HepG2 (cell line): ENCODE data around the gene C18orf63. TPM values are rescaled to one million over a fixed set of nuclear protein-coding genes. Genes with fewer than 3 reads are reported as not detected.

Experiments
- HNRNPH1 ChIP-seq: fragments of 200-400 bp; formaldehyde crosslinking; optimal IDR thresholded peaks from 2 replicates; pipeline ENCODE3; 2017; ENCODE audit warnings: mild to moderate bottlenecking, low read depth, low read length
- IRX3 ChIP-seq: sonication (generic); formaldehyde crosslinking; IDR thresholded peaks from 2 replicates; pipeline ENCODE4 v1.8.1; 2023; ENCODE audit warnings: mild to moderate bottlenecking, low read depth, missing genetic modification reagents, borderline replicate concordance
- JUND ChIP-seq: sonication (generic); formaldehyde crosslinking; IDR thresholded peaks from 2 replicates; pipeline ENCODE4 v1.8.0; 2022; ENCODE audit warnings: mild to moderate bottlenecking, missing genetic modification reagents
- MEIS1 ChIP-seq: sonication (generic); formaldehyde crosslinking; IDR thresholded peaks from 2 replicates; pipeline ENCODE4 v1.9.0; 2021; ENCODE audit warnings: mild to moderate bottlenecking, missing genetic modification reagents, moderate library complexity, borderline replicate concordance
- MXI1 ChIP-seq: IDR thresholded peaks from 3 replicates; pipeline ENCODE4 v1.6.1; 2012; ENCODE audit warnings: low read depth, low read length, inconsistent platforms, borderline replicate concordance
- NFIB ChIP-seq: sonication (generic); formaldehyde crosslinking; IDR thresholded peaks from 2 replicates; pipeline ENCODE4 v1.9.0; 2021; ENCODE audit warnings: missing genetic modification reagents, mild to moderate bottlenecking, borderline replicate concordance
- PPARG ChIP-seq: conservative IDR thresholded peaks from 2 replicates; pipeline ENCODE4 v1.6.1; 2016; ENCODE audit warnings: missing biosample characterization, missing genetic modification reagents
- SALL2 ChIP-seq: sonication (generic); formaldehyde crosslinking; IDR thresholded peaks from 2 replicates; pipeline ENCODE4 v1.8.1; 2023; ENCODE audit warnings: mild to moderate bottlenecking, missing genetic modification reagents, inconsistent platforms
- SIN3B ChIP-seq: fragments of 150-350 bp; IDR thresholded peaks from 2 replicates; pipeline ENCODE4 v1.6.1; 2014; ENCODE audit warnings: low read length
- SNAI1 ChIP-seq: sonication (generic); formaldehyde crosslinking; IDR thresholded peaks from 2 replicates; pipeline ENCODE4 v1.5.0; 2020; ENCODE audit warnings: mild to moderate bottlenecking, missing genetic modification reagents, borderline replicate concordance
- SP2 ChIP-seq: sonication (generic); formaldehyde crosslinking; IDR thresholded peaks from 2 replicates; pipeline ENCODE4 v1.5.1; 2020; ENCODE audit warnings: mild to moderate bottlenecking, missing genetic modification reagents
- SPEN ChIP-seq: sonication (generic); formaldehyde crosslinking; IDR thresholded peaks from 2 replicates; pipeline ENCODE4 v1.5.1; 2020; ENCODE audit warnings: low read depth, mild to moderate bottlenecking, missing genetic modification reagents
- SUZ12 ChIP-seq: fragments of 150-350 bp; IDR thresholded peaks from 2 replicates; pipeline ENCODE4 v1.6.1; 2014; ENCODE audit warnings: low read depth, low read length
- ZFY ChIP-seq: sonication (generic); formaldehyde crosslinking; IDR thresholded peaks from 2 replicates; pipeline ENCODE4 v1.4.0; 2020; ENCODE audit warnings: missing genetic modification reagents
- ZNF143 ChIP-seq: sonication (generic); formaldehyde crosslinking; IDR thresholded peaks from 2 replicates; pipeline ENCODE4 v1.4.0; 2020; ENCODE audit warnings: missing genetic modification reagents
- ZNF367 ChIP-seq: sonication (generic); formaldehyde crosslinking; IDR thresholded peaks from 2 replicates; pipeline ENCODE4 v1.4.0; 2020; ENCODE audit warnings: missing genetic modification reagents, borderline replicate concordance
- ZNF484 ChIP-seq: sonication (generic); formaldehyde crosslinking; IDR thresholded peaks from 2 replicates; pipeline ENCODE4 v1.5.1; 2020; ENCODE audit warnings: mild to moderate bottlenecking, low read depth, missing genetic modification reagents, borderline replicate concordance
- ZNF788 ChIP-seq: sonication (generic); formaldehyde crosslinking; IDR thresholded peaks from 2 replicates; pipeline ENCODE4 v1.5.0; 2020; ENCODE audit warnings: mild to moderate bottlenecking, missing genetic modification reagents, borderline replicate concordance
- ZNF878 ChIP-seq: sonication (generic); formaldehyde crosslinking; IDR thresholded peaks from 2 replicates; pipeline ENCODE4 v1.8.1; 2023; ENCODE audit warnings: mild to moderate bottlenecking, missing genetic modification reagents, moderate library complexity
- ZSCAN20 ChIP-seq: sonication (generic); formaldehyde crosslinking; IDR thresholded peaks from 2 replicates; pipeline ENCODE4 v1.4.0; 2020; ENCODE audit warnings: missing genetic modification reagents, mild to moderate bottlenecking, borderline replicate concordance
- polyA plus RNA-seq, 8 experiments: library from polyadenylated mRNA; depleted of rRNA in 3 of 8; stranded (reverse) in 7 of 8; unstranded in 1 of 8; fragments of >200 nt; fragmentation: Illumina TruSeq in 4 of 8; extraction: Trizol in 4 of 8; gene quantifications; 2 replicates each; pipeline versions ENCODE4 v1.2.1 to v1.2.3, GENCODE V29; 2011 to 2016; ENCODE audit warnings: low read depth in 4 of 8, missing spikeins in 1 of 8, mixed read lengths in 1 of 8; ENCODE audit not compliant: insufficient read depth in 1 of 8
- total RNA-seq, 5 experiments: library from RNA; depleted of rRNA; stranded (reverse); fragments of >200 nt; fragmentation: Illumina TruSeq; extraction: Trizol; gene quantifications; 2 replicates each; pipeline ENCODE4 v1.2.3, GENCODE V29; 2016; ENCODE audit warnings: low read depth in 1 of 5
- TF ChIP-seq, protein P1 (sequence below): sonication (generic); formaldehyde crosslinking; IDR thresholded peaks from 2 replicates; pipeline ENCODE4 v1.4.0; 2020; ENCODE audit warnings: mild to moderate bottlenecking, missing genetic modification reagents, borderline replicate concordance
- TF ChIP-seq, protein P2 (sequence below): sonication (generic); formaldehyde crosslinking; IDR thresholded peaks from 2 replicates; pipeline ENCODE4 v1.5.0; 2020; ENCODE audit warnings: mild to moderate bottlenecking, missing genetic modification reagents
- TF ChIP-seq, protein P3 (sequence below): sonication (generic); formaldehyde crosslinking; IDR thresholded peaks from 2 replicates; pipeline ENCODE4 v1.4.0; 2020; ENCODE audit warnings: missing genetic modification reagents

C18orf63 gene
- total and polyA plus RNA-seq, 2 of the 13 experiments (the other 11 are each of a cell fraction or from before 2014, with no cell fraction given) = 0.01 TPM; not detected in 1

DNA sequence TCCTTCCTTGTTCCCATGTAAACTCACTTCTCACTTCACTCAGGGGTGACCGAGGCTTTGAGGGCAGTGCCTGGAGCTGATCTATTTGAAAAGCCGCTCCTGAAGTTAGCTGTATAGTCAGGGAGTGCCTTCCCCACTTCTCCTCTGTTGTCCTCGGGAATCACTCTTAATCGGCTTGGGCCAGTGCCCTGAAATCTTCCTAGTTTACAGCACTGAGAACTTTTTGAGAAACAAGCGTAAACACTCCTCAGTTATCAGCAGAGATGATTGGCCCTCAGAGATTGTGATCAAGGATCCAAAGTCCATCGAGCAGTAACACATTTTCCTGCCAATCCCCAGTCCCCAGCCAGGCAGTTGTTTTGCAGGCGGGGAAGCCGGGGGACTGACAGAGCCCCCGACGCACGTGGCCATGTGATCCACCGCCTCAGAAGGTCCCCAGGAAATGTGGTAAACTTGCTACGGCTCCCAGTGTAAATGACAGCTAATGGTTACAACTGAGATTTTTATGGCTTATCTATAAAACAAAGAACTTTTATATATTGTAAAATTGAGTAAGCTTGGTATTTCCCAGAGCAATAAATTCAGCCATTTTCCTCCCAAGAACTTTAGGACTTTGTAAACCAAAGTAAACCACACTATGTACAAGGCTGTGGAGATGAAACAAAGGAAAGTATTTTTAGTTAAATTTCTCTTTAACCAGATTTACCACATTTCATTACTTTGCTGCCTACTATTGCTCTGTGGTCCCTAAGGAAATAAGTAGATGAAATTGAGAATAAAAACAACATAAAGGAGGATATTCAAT lies 53.5 kb downstream of the C18orf63 start (continued):
- TF ChIP-seq, protein P1, sequence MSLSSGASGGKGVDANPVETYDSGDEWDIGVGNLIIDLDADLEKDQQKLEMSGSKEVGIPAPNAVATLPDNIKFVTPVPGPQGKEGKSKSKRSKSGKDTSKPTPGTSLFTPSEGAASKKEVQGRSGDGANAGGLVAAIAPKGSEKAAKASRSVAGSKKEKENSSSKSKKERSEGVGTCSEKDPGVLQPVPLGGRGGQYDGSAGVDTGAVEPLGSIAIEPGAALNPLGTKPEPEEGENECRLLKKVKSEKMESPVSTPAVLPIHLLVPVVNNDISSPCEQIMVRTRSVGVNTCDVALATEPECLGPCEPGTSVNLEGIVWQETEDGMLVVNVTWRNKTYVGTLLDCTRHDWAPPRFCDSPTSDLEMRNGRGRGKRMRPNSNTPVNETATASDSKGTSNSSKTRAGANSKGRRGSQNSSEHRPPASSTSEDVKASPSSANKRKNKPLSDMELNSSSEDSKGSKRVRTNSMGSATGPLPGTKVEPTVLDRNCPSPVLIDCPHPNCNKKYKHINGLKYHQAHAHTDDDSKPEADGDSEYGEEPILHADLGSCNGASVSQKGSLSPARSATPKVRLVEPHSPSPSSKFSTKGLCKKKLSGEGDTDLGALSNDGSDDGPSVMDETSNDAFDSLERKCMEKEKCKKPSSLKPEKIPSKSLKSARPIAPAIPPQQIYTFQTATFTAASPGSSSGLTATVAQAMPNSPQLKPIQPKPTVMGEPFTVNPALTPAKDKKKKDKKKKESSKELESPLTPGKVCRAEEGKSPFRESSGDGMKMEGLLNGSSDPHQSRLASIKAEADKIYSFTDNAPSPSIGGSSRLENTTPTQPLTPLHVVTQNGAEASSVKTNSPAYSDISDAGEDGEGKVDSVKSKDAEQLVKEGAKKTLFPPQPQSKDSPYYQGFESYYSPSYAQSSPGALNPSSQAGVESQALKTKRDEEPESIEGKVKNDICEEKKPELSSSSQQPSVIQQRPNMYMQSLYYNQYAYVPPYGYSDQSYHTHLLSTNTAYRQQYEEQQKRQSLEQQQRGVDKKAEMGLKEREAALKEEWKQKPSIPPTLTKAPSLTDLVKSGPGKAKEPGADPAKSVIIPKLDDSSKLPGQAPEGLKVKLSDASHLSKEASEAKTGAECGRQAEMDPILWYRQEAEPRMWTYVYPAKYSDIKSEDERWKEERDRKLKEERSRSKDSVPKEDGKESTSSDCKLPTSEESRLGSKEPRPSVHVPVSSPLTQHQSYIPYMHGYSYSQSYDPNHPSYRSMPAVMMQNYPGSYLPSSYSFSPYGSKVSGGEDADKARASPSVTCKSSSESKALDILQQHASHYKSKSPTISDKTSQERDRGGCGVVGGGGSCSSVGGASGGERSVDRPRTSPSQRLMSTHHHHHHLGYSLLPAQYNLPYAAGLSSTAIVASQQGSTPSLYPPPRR (CRISPR knock-in tag) = no peak
- no peak for TF ChIP-seq ZNF484
- TF ChIP-seq ZNF143 (CRISPR knock-in tag) = no peak
- no peak for TF ChIP-seq PPARG (CRISPR knock-in tag)
- TF ChIP-seq SNAI1 (CRISPR knock-in tag) = no peak
- TF ChIP-seq NFIB (CRISPR knock-in tag) = no peak
- no peak for TF ChIP-seq IRX3 (CRISPR knock-in tag)
- TF ChIP-seq SIN3B = no peak
- peak; percentile 62; the same call in 1 of the 2 replicates for TF ChIP-seq ZNF788 (CRISPR knock-in tag)
- no peak for TF ChIP-seq SPEN (CRISPR knock-in tag)
- no peak for TF ChIP-seq SUZ12
- TF ChIP-seq ZNF878 (CRISPR knock-in tag) = peak; percentile 68
- TF ChIP-seq, protein P2, sequence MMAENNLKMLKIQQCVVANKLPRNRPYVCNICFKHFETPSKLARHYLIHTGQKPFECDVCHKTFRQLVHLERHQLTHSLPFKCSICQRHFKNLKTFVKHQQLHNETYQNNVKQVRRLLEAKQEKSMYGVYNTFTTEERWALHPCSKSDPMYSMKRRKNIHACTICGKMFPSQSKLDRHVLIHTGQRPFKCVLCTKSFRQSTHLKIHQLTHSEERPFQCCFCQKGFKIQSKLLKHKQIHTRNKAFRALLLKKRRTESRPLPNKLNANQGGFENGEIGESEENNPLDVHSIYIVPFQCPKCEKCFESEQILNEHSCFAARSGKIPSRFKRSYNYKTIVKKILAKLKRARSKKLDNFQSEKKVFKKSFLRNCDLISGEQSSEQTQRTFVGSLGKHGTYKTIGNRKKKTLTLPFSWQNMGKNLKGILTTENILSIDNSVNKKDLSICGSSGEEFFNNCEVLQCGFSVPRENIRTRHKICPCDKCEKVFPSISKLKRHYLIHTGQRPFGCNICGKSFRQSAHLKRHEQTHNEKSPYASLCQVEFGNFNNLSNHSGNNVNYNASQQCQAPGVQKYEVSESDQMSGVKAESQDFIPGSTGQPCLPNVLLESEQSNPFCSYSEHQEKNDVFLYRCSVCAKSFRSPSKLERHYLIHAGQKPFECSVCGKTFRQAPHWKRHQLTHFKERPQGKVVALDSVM (CRISPR knock-in tag) = no peak
- TF ChIP-seq JUND (CRISPR knock-in tag) = no peak
- TF ChIP-seq ZNF367 (CRISPR knock-in tag) = no peak
- TF ChIP-seq ZSCAN20 (CRISPR knock-in tag) = no peak
- TF ChIP-seq, protein P3, sequence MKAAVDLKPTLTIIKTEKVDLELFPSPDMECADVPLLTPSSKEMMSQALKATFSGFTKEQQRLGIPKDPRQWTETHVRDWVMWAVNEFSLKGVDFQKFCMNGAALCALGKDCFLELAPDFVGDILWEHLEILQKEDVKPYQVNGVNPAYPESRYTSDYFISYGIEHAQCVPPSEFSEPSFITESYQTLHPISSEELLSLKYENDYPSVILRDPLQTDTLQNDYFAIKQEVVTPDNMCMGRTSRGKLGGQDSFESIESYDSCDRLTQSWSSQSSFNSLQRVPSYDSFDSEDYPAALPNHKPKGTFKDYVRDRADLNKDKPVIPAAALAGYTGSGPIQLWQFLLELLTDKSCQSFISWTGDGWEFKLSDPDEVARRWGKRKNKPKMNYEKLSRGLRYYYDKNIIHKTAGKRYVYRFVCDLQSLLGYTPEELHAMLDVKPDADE (CRISPR knock-in tag) = no peak
- TF ChIP-seq MXI1 = peak; percentile 81; the same call in 1 of the 3 replicates
- no peak for TF ChIP-seq SP2
- no peak for TF ChIP-seq MEIS1 (CRISPR knock-in tag)
- no peak for TF ChIP-seq HNRNPH1
- TF ChIP-seq SALL2 (CRISPR knock-in tag) = no peak
- TF ChIP-seq ZFY (CRISPR knock-in tag) = no peak
